Activated T-cell treated with anti-CD3 and anti-CD28 coated beads, Interleukin-2, amount 50 U/mL, for 72 hours (primary cell): ENCODE data around the gene DTX4. TPM values are rescaled to one million over a fixed set of nuclear protein-coding genes. Genes with fewer than 3 reads are reported as not detected.

Experiments used
- ATAC-seq, 2 donors: fragments of 150-1000 bp; cut with Tn5 transposase; replicated peaks in 1 of 2; 2 replicates each; pipeline ENCODE4 v1.10.0; 2021; ENCODE audit warnings: moderate library complexity in 2 of 2, mild to moderate bottlenecking in 1 of 2
- DNase-seq, 2 donors: peaks; one replicate each; pipeline ENCODE4 v3.0.0; 2021 to 2022; ENCODE audit warnings: mixed read lengths in 1 of 2
- H3K27ac Mint-ChIP-seq: one replicate; pipeline ENCODE4 v1.8.0; 2022; ENCODE audit warnings: mild to moderate bottlenecking, moderate library complexity, mixed read lengths
- H3K27me3 Mint-ChIP-seq: one replicate; pipeline ENCODE4 v1.8.0; 2022; ENCODE audit warnings: low read depth, mixed read lengths
- H3K36me3 Mint-ChIP-seq, 2 donors: one replicate each; pipeline ENCODE4 v1.8.0; 2022; ENCODE audit warnings: mixed read lengths in 2 of 2, mild to moderate bottlenecking in 1 of 2; ENCODE audit not compliant: insufficient read depth in 2 of 2
- H3K4me1 Mint-ChIP-seq: one replicate; pipeline ENCODE4 v1.8.0; 2022; ENCODE audit warnings: low read depth, mixed read lengths
- H3K4me3 Mint-ChIP-seq, 2 donors: one replicate each; pipeline ENCODE4 v1.8.0; 2022; ENCODE audit warnings: mild to moderate bottlenecking in 2 of 2, mixed read lengths in 2 of 2, moderate library complexity in 2 of 2
- H3K9me3 Mint-ChIP-seq, 2 donors: one replicate each; pipeline ENCODE4 v1.8.0; 2022; ENCODE audit warnings: mixed read lengths in 2 of 2
- total RNA-seq, 2 donors: library from RNA; stranded (reverse); gene quantifications; one replicate each; pipeline ENCODE4 v1.2.3, GENCODE V29; 2022

DTX4 gene
- total RNA-seq, 2 donors from 2014 or later: 0.70 TPM; not detected in 1

DNA sequence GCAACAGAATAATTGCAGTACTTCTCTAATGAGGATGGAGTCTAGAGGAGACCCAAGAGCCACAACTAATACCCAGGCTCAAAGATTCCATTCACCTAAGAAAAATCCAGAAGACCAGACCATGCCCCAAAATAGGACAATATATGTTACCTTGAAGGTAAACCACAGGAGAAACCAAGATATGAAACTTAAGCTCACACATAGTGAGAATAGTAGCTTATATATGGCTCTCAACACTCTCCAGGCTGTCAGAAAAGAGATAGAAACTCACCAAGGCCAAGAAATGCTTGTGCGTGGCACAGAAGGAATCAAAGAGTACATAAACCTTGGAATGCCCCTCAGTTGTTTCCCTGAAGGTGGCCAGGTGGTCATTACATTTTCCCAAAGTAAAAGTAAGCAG is 20.2 kb upstream of the DTX4 start:
- Mint-ChIP-seq H3K9me3 (peaks cover 0 to 3% of the 10 kb centered on the region in 2 donors), H3K4me3 (peak overlapping the region; percentile 76 to 81), H3K36me3 (peaks cover 6 to 34% of the 10 kb centered on the region in 2 donors), H3K27ac (peak overlapping the region; percentile 84), H3K4me1 (peaks cover 61% of the 10 kb centered on the region), H3K27me3 (no peaks in the 10 kb centered on the region)
- no peak for DNase-seq
- ATAC-seq: peak; percentile 58 to 59

DNA sequence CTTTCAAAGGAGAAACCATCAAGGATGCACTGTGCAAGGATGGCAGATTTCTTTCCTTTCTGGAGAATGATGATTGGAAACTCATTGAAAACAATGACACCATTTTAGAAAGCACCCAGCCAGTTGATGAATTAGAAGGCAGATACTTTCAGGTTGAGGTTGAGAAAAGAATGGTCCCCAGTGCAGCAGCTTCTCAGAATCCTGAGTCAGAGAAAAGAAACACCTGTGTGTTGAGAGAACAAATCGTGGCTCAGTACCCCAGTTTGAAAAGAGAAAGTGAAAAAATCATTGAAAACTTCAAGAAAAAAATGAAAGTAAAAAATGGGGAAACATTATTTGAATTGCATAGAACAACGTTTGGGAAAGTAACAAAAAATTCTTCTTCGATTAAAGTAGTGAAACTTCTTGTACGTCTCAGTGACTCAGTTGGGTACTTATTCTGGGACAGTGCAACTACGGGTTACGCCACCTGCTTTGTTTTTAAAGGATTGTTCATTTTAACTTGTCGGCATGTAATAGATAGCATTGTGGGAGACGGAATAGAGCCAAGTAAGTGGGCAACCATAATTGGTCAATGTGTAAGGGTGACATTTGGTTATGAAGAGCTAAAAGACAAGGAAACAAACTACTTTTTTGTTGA is 19.5 kb upstream of the DTX4 start:
- peaks cover 54% of the 10 kb centered on the region for H3K4me1 Mint-ChIP-seq
- no peaks in the 10 kb centered on the region for H3K27me3 Mint-ChIP-seq
- DNase-seq: peak; percentile 45 to 53
- peak overlapping the region; percentile 84 for H3K27ac Mint-ChIP-seq
- peaks cover 0 to 3% of the 10 kb centered on the region in 2 donors for H3K9me3 Mint-ChIP-seq
- H3K36me3 Mint-ChIP-seq: peaks cover 6 to 31% of the 10 kb centered on the region in 2 donors
- H3K4me3 Mint-ChIP-seq: peak overlapping the region; percentile 76 to 81
- peak; percentile 94 to 96 for ATAC-seq

DNA sequence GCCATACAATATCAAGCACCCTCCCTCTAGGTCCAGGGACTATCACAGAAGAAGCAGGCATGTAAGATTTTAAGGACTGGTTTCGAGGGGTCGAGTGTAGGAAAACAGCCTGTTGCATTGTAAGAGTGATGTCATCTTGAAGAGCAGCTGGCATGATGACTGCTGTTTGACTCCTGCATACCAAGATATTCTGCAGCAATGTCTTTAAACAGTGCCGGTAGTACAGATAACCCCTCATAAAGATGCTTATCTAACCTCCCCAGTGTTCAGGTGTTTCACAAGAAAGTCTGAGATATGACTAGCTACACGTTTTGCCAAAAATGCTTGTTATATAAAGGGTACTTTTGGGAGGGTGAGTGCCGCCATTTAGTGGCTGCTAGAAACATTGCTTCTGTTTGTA is 17.3 kb upstream of the DTX4 start:
- H3K4me1 Mint-ChIP-seq: peaks cover 41% of the 10 kb centered on the region
- H3K27ac Mint-ChIP-seq: no peak overlapping the region
- H3K4me3 Mint-ChIP-seq: no peak overlapping the region
- H3K36me3 Mint-ChIP-seq: peaks cover 6 to 18% of the 10 kb centered on the region in 2 donors
- H3K27me3 Mint-ChIP-seq: no peaks in the 10 kb centered on the region
- no peak for DNase-seq
- no peak for ATAC-seq
- H3K9me3 Mint-ChIP-seq: peaks cover 0 to 3% of the 10 kb centered on the region in 2 donors

DNA sequence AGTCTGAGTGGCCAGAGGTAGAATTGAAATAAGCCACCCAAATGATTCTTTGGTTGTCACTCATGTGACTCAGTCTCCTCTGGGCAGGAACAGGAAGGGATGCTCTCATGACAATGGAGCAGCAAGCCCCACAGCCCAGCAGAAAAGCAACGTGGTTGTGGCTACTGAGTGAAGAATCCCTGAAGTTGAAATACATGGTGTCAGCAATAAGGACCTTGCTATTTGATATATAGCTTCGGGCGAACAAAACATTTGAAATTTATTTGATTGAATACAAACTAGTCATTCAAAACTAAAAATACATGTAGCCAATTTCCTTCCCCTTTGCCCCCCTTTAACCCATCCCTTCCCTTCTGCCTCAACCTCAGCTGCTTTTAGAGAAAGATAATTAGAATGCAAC is 14.5 kb upstream of the DTX4 start:
- Mint-ChIP-seq H3K4me3 (no peak overlapping the region), H3K36me3 (peaks cover 2 to 9% of the 10 kb centered on the region in 2 donors), H3K27me3 (peaks cover 8% of the 10 kb centered on the region), H3K27ac (no peak overlapping the region), H3K4me1 (peaks cover 21% of the 10 kb centered on the region), H3K9me3 (peaks cover 0 to 3% of the 10 kb centered on the region in 2 donors)
- no peak for ATAC-seq
- DNase-seq: no peak

DNA sequence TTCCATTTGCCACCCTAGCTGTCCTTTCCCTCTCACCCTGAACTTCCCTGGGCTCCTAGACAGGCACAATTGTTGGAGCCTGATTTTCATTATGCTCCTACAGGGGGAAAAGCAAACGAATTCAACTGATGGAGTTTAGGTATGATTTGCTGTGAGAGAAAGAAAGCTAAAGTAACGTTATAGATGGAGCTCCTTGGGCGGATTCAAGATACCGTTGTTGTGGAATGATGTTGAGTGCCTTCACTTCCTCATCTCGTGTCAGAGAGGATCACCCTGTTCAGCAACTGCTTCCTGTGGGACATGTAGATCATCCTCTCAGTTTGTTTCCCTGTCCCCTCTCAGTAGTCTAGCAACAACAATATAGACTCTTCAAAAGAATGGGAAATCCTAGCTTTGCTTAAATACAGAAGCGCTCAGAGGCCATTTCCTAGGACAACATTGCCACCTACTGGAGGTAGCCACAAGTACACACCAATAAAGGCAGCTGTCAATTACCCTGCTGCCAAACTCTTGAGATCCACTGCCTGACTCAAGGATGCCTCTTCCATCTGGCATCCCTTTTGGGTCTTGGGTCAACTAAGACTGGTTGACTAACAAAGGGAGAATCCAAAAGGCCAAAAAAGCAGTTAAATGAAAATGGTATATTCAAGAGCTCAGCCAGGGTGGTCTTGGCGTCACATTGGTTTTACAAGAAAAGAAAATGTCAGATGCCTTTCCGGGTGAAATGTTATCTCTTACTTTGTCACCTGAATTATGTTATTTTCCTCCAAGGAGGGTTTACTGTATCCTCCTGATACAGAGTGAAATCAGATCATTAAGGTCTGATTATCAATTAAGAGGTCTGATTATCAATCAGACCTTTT is 13.5 kb upstream of the DTX4 start:
- Mint-ChIP-seq H3K27ac (no peak overlapping the region), H3K27me3 (peaks cover 18% of the 10 kb centered on the region), H3K9me3 (no peaks in the 10 kb centered on the region), H3K36me3 (peaks cover 0 to 4% of the 10 kb centered on the region in 2 donors), H3K4me1 (peaks cover 12% of the 10 kb centered on the region), H3K4me3 (peak overlapping the region in 1 of 2 donors; percentile 22)
- ATAC-seq (peak; percentile 92 to 96), DNase-seq (peak; percentile 52 to 71)

DNA sequence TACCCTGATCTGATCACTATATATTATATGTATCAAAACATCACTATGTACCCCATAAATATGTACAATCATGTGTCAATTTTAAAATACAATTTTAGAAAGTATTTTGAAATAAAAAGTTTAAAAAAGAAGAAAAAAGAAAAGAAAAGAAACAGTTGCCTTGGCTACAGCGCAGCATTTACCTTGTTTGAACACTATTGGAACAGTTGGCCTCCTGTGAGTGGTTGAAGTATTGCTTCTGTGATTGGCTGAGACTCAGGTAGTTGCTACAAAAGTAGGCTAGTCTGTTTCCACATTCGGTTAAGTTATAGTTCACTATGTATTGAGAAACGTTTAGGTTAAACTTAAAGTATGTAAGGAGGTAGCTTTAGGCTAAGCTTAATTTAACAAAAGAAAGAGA is 7.9 kb upstream of the DTX4 start:
- Mint-ChIP-seq H3K9me3 (no peaks in the 10 kb centered on the region), H3K27ac (no peak overlapping the region), H3K27me3 (peaks cover 34% of the 10 kb centered on the region), H3K4me3 (no peak overlapping the region), H3K4me1 (no peaks in the 10 kb centered on the region), H3K36me3 (no peaks in the 10 kb centered on the region)
- ATAC-seq (no peak), DNase-seq (no peak)

DNA sequence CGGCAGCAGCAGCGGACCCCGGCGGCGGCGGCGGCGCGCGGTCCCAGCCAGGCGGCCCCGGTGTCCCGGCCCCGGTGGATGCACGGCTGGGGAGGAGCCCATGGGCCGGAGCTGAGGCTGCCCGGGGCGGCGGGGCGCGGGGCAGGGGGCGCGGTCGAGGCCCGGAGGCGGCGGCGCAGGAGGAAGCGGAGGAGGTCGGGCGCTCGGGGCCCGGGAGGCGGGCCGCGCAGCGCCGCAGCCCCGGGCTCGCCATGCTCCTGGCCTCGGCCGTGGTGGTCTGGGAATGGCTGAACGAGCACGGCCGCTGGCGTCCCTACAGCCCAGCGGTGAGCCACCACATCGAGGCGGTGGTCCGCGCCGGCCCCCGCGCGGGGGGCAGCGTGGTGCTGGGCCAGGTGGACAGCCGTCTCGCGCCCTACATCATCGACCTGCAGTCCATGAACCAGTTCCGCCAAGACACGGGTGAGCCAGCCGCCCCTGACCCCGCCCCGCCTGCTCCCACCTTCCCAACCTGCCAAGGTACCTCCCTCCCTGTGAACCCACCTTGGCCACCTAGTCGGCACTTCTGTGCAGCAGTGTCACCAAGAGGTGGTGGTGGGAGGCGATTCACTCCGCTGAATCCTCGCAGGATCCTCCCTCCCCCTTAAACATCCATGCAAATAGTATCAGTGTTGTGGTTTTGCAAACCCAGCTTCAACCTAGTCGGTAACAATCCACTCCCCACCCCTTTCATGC is 580 bp downstream of the DTX4 start:
- H3K27me3 Mint-ChIP-seq: peaks cover 23% of the 10 kb centered on the region
- H3K27ac Mint-ChIP-seq: no peak overlapping the region
- H3K4me3 Mint-ChIP-seq: peak overlapping the region; percentile 86 to 88
- peaks cover 0 to 2% of the 10 kb centered on the region in 2 donors for H3K36me3 Mint-ChIP-seq
- no peaks in the 10 kb centered on the region for H3K9me3 Mint-ChIP-seq
- ATAC-seq: peak; percentile 38 to 55
- peaks cover 26% of the 10 kb centered on the region for H3K4me1 Mint-ChIP-seq
- peak; percentile 28 to 31 for DNase-seq

DNA sequence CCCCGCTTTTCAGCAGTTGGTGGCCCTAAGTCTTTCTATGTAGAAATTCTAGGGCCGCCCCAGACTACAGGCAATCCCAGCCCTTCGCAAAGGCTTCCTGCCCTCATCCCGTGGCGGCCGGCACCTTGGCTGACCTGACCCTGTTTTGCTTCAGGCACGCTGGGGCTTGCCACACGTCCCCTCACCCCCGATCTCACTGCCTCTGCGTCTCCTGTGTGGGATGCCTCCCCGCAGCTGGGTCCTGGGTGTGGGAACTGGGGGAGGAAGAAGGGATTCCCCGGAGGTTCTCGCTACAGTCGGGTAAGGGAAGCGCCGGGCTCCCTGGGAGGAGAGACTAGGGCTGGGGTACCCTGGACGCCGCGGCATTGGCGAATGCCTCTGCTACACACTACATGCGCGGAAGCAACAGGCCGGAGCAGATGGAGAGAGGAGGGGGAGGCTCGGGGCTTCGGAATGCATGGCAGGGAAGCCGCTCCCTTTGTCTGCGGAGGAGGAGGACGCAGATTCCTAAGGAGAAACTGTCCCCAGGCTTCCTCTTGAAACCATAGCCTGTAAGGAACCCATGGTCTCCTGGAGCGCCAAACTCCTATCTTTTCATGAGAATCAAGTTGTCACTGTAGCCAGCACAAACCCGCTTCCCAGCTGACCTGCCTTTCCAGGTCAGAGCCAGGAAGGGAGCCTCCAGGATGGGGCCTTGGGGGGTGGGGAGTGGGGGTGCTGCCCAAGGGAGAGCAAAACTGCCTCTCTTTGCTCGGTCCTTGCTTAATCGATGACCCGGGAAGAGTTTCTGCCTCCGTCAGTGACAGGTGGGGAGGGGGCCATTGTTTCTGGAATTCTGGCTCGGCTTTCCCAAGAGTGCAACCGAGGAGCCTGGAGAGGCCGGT is 1.4 kb downstream of the DTX4 start:
- ATAC-seq (no peak), DNase-seq (no peak)
- Mint-ChIP-seq H3K4me3 (peak overlapping the region; percentile 86 to 88), H3K27ac (no peak overlapping the region), H3K36me3 (peaks cover 0 to 2% of the 10 kb centered on the region in 2 donors), H3K27me3 (peaks cover 29% of the 10 kb centered on the region), H3K4me1 (peaks cover 26% of the 10 kb centered on the region), H3K9me3 (no peaks in the 10 kb centered on the region)

DNA sequence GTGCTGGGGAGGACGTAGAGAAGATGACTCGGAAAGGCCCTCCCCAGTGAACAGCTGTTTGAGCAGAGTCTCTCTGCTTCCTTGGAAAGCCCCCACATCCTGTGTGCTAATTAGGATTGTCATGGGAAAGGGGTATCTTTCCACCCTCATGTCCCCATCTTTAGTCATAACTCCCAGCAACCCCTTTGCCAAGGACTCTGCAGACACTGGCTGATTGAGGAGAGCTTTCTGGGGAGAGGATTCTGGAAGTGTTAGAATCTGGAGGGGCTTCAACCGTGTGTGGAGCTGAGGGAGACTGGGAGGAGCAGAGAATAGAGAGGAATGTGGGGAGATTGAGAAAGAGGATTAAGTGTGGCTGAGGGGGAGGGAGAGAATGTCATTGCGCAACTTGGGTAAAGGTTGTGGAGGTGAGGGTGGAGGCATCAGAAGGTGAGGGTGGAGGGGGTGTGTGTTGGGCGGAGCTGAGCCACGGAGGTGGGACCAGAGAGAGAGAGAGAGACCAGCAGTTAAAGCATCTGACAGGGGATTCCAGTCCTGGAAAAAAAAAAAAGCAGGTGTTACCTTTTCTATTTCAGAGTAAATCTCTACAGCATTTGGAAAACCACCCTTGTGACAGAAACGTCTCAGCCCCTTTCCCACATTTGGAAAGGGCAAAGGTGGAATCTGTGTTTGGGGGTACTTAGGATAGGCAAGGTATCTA is 2.2 kb downstream of the DTX4 start:
- H3K36me3 Mint-ChIP-seq: peaks cover 0 to 2% of the 10 kb centered on the region in 2 donors
- ATAC-seq: no peak
- H3K4me1 Mint-ChIP-seq: peaks cover 26% of the 10 kb centered on the region
- no peaks in the 10 kb centered on the region for H3K9me3 Mint-ChIP-seq
- H3K4me3 Mint-ChIP-seq: peak overlapping the region in 1 of 2 donors; percentile 16
- DNase-seq: no peak
- H3K27me3 Mint-ChIP-seq: peaks cover 29% of the 10 kb centered on the region
- no peak overlapping the region for H3K27ac Mint-ChIP-seq

DNA sequence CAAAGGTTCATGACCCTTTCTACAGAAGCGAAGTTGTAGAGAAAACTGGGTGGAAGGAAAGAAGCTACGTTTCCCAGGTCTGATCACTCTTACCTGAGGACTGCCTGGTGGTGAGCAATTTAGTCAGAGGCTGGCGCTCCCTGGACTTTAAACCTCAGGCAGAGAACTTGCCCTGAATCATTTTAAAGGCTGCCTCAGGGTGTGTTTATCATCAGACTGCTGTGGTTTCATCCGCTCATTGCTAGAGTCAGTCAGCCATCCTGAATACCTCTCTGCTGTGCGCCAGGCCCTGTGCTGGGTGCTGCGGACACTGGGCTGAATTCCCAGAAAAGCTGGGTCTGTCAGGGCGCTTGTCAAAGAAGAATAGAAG is 2.7 kb downstream of the DTX4 start:
- peak; percentile 32 to 47 for ATAC-seq
- no peak overlapping the region for H3K4me3 Mint-ChIP-seq
- peaks cover 0 to 3% of the 10 kb centered on the region in 2 donors for H3K9me3 Mint-ChIP-seq

DNA sequence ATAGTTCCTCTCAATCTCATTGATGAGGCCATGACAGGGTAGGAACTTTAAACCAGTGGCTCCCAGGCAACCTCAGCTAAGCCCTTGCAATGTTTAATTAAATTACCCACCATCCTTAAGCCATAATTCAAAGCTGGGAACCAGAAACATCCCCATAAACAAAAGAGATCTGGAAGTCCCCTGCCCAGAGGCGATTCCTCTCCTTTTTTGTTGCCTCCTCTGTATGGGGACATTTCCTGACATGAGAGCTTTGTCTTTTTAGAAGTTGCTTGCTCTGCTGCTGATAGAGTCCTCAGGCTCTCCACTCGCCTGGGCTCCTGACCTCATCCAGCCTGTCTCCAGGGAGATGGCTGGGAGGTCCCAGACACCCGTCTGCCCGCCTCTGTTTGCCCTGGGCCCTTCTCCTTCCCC is 3.2 kb downstream of the DTX4 start:
- H3K9me3 Mint-ChIP-seq: peaks cover 0 to 3% of the 10 kb centered on the region in 2 donors
- H3K36me3 Mint-ChIP-seq: peaks cover 2 to 5% of the 10 kb centered on the region in 2 donors
- peaks cover 26% of the 10 kb centered on the region for H3K4me1 Mint-ChIP-seq
- DNase-seq: no peak
- no peak for ATAC-seq
- peaks cover 29% of the 10 kb centered on the region for H3K27me3 Mint-ChIP-seq
- H3K4me3 Mint-ChIP-seq: no peak overlapping the region
- no peak overlapping the region for H3K27ac Mint-ChIP-seq

More for the DNA sequence above, 2.7 kb downstream of the DTX4 start:
- peaks cover 1 to 2% of the 10 kb centered on the region in 2 donors for H3K36me3 Mint-ChIP-seq
- DNase-seq: peak; percentile 18 to 37
- peaks cover 26% of the 10 kb centered on the region for H3K4me1 Mint-ChIP-seq
- peaks cover 29% of the 10 kb centered on the region for H3K27me3 Mint-ChIP-seq
- H3K27ac Mint-ChIP-seq: no peak overlapping the region

DNA sequence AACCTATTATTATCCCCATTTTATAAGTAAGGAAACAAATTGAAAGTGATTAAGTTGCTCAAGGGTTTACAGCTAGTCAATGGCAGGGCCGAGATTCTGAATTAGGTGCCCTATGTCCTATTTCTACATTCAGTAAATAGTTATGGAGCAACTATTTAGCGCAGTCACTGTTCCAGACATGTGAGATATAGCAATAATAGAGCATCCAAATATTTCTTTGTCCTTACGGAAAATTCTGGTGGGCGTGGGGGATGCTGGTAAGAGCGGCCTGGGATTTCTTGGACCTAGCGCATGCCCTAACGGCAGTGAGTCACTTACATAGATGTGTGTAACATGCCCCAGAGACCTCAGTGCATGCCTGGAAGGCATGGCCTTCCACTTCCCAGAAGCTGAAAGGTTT is 4.4 kb downstream of the DTX4 start:
- H3K27ac Mint-ChIP-seq: no peak overlapping the region
- ATAC-seq (no peak), DNase-seq (no peak)
- peaks cover 0 to 3% of the 10 kb centered on the region in 2 donors for H3K9me3 Mint-ChIP-seq
- H3K27me3 Mint-ChIP-seq: peaks cover 29% of the 10 kb centered on the region
- peaks cover 2 to 5% of the 10 kb centered on the region in 2 donors for H3K36me3 Mint-ChIP-seq
- H3K4me1 Mint-ChIP-seq: peaks cover 26% of the 10 kb centered on the region
- H3K4me3 Mint-ChIP-seq: no peak overlapping the region
